Activated CD4-positive, CD25-positive, alpha-beta regulatory T cell treated with anti-CD3 and anti-CD28 coated beads, Interleukin-2, amount 50 U/mL, for 24 hours (primary cell): Measurements from ENCODE around the gene NEU3.
"Not testable (repeated sequence)": the region's sequence is repeated elsewhere in the genome, so short reads cannot be mapped to it uniquely, and the experiment has no call there.

Experiments
- ATAC-seq, 2 donors: fragments of 150-1000 bp; cut with Tn5 transposase; one replicate each; pipeline ENCODE4 v1.10.0; 2021; ENCODE audit warnings: mild to moderate bottlenecking in 1 of 2, moderate library complexity in 1 of 2

Gene NEU3, protein sequence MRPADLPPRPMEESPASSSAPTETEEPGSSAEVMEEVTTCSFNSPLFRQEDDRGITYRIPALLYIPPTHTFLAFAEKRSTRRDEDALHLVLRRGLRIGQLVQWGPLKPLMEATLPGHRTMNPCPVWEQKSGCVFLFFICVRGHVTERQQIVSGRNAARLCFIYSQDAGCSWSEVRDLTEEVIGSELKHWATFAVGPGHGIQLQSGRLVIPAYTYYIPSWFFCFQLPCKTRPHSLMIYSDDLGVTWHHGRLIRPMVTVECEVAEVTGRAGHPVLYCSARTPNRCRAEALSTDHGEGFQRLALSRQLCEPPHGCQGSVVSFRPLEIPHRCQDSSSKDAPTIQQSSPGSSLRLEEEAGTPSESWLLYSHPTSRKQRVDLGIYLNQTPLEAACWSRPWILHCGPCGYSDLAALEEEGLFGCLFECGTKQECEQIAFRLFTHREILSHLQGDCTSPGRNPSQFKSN

DNA sequence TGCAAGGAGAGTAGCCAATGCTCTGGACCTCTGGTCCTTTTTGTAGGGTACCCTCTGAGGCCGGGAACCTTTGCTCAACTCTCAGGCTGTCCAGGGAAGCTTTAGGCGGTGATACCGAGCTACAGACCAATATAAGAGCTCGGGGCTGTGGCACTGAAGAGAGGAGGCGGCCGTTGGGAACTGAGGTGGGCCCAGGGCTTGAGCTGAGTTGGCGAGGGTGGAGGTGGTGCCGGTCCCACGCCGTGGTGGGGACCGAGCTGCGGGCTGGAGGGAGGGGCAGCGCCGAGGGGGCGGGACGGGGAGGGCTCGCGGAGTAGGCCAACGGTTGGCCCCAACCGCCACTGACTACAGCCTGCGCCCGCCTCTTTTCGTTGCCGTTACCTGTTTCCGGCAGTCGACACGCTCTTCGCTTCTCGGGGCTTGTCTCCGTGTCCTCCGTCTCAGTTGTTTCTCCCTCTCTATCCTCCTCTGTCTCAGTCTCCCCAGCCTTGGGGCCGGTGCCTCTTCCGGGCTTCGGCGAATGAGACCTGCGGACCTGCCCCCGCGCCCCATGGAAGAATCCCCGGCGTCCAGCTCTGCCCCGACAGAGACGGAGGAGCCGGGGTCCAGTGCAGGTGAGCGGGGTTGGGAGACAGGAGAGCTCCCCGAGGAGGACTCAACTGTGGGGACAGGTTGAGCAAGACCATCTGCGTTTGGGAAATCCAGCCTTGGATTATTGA is at the start of gene NEU3:
NEU3 (plus strand) TSS at position 393 of the 719 bp plus-strand sequence; CDS start at position 521, 128 bp downstream.
- ATAC-seq: peak; percentile 97

- no peak for ATAC-seq
Measured at GRCh38 chr11:74941492-74941891, 47.2 kb upstream of the NEU3 start.

DNA sequence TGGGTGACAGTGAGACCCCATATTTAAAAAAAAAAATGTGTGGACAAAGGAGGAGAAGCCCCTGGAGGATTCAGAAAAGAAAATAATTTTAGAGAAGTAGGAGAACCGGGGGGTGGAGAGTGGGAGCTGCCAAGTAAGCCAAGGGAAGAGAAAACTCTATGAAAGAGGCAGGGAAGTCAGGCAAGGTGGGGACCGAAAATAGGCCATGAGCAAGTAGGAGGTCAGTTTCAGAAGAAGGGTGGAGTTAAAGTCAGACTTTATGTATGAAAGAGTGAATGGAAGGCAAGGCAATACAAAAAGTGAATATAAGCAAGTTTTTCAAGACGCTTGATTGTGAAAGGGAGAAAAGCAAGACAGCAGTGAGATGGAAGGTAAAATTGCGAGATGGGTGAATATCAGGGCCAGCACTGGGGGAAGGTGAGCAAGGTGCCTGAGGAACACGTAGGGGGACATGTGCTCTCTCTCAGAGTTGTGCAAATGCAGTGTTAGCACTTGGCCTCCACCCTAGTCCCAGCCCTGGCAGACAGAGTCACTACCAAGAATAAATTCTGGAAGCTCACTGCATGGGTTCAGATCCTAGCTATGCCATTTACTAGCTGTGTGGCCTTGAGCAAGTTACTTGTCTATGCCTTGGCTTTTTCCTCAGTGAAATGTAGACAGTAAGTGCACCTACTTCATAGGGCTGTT is 46.5 kb upstream of the NEU3 start:
- no peak for ATAC-seq

DNA sequence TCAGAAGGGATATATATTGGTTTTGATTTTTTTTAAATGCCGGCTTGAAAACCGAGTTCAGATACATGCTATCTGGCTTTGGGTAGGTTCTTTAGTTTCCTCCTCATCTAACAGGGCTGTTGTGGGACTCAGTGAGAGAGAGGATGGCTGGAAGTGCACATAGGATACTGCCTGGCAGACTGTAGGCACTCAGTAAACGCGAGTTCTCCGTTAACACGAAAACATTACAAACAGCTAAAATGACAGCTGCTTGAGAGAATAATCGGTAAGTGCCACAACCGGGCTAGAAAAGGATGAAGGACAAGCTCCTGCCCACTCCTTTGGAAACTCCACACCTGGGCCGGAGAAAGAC is 40.2 kb upstream of the NEU3 start:
- peak; percentile 1 to 3 for ATAC-seq

DNA sequence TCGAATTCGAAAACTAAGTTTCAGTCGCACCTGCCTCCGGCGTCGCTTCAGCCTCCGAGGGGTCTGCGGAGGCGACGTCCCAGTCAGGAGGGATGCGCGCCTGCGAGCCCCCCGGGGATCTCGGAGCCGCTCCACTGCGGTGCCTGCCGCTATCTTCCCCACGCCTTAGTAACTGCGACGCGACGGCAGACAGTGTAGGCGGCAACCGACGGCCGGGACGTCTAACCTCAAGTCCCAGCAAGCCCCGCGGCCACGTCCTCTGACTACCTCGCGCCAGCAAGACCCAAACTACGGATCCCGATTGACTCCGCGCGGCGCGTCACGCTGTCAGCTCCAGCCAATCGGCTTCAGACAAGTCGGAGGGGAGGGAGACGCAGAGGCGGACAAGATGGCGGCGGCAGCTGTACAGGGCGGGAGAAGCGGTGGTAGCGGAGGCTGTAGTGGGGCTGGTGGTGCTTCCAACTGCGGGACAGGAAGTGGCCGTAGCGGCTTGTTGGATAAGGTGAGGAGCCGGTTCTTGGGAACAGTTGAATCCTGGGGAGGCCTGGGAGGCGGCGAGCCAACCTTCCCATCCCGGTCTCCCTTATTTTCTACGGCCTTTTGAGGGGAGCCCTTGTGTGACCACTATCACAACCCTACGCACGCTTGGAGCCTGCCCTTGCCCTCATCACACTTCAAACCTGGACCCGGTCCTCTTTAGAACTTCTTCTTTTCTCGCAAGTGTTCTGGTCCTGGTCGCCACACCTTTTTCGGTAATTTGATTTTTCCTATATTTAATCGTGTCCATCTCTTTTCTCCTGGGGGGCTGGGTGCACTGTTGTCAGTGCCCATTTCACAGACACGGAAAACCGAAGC is 39.6 kb upstream of the NEU3 start, which contains the start of the genes SPCS2 and XRRA1:
SPCS2 (plus strand) TSS at position 369 of the 855 bp plus-strand sequence; CDS start at position 389, 20 bp downstream.
XRRA1 (minus strand) TSS at position 194 of the 855 bp plus-strand sequence. CDS start 8,213 bp downstream, outside the sequence.
- peak; percentile 99 to 100 for ATAC-seq

GRCh38 chr11:74949753-74950137 is 39.0 kb upstream of the NEU3 start:
- no peak for ATAC-seq

GRCh38 chr11:74950374-74950969 is 38.3 kb upstream of the NEU3 start:
- no peak for ATAC-seq

DNA sequence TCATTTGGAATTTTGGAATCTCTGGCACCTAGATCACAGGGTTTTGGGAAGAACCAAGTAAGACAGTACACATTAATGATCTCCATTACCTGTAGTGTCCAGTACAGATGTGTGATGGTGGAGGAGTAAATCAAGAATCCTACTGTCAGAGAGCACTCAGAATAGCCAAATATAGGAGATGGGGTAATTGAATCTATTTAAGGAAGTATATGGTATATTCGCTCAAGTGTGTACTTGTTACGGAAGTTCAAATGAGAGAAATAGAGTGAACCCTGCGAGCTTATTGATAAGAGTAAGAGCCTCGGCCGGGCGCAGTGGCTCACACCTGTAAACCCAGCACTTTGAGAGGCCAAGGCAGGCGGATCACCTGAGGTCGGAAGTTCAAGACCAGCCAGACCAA is 37.5 kb upstream of the NEU3 start:
- no peak for ATAC-seq

- ATAC-seq: no peak
Measured at GRCh38 chr11:74952752-74953151, 36.0 kb upstream of the NEU3 start.

- no peak for ATAC-seq
Measured at GRCh38 chr11:74953451-74953850, 35.3 kb upstream of the NEU3 start.

GRCh38 chr11:74954199-74954598 is 34.5 kb upstream of the NEU3 start:
- no peak for ATAC-seq

DNA sequence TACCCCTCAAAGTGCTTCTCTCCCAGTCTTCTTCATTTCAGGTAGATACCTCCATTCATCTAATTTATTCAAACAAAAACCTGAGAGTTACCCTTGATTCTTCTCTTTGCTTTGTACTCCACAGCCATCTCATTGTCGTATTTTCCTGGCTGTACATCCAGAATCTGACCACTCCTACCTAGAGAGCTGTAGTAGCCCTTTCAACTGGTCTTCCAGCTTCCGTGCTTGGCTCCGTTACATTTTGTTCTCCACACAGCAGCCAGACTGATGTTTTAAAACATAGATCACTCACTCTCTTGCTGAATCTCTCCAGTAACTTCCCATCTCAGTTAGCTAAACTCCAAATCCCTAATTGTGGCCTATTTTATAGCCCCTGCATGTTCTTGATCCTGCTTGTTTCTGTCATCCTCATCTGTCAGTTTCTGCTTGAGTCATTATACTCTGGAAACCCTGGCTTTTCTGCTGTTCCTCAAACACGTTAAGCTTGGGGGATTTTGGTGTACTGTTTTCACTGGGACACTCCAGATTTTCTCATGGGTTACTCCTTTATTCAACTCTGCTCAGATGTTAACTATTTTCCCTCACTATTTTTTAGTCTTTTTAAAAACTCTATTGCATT is 32.2 kb upstream of the NEU3 start:
- no peak for ATAC-seq

DNA sequence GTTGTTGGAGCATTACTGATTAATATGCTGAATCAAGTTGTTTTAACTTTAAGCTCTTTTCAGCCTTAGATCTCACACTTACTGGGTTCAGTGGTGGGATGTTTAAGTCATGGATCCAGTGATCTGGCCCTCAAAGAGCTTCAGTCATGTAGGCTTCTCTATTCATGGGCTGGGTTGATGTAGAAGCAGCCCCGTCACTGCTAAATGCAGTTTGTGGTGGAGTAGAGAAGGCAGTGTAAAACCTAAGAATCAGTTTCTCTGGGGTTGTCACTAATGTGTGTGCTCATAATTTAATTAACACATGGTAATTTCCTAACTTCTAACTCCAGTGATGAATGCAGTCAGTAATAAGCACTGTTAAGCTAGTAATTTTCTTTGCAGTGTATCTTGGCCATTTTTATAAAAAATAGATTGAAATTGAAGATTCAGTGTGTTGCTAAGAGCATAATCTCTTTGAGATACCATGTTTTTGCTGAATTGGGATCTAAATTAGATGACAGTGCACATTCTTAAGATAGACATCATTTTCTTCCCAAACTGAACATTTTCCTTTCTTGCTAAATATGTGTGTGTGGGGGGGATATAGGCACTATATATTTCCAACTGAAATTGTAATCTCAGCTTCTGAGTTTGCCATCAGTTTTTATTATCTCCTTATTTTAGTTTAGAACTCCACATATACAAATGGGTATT is 30.6 kb upstream of the NEU3 start:
- no peak for ATAC-seq

GRCh38 chr11:74960128-74960527 is 28.6 kb upstream of the NEU3 start:
- not testable (repeated sequence) for ATAC-seq

- ATAC-seq: no peak
Measured at GRCh38 chr11:74966651-74967050, 22.1 kb upstream of the NEU3 start.

GRCh38 chr11:74970852-74971395 is 17.8 kb upstream of the NEU3 start:
- ATAC-seq: no peak

DNA sequence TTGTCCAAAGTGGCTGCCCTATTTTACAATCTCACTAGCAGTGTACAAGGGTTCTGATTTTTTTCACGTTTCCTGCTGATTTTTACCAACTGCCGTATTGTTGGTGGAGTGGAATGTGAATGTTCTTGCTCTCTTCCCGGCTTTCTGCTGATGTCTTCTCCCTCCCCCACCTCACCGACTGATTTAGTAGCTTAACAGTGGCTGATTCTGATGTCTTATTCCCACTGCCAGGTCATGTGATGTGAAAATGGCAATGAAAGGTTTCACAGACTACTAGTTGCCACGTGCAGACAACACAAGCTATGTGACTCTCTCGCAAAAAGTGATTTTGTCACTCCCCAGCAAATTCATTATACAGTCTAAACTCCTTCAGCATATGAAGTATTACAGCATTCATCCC is 17.3 kb upstream of the NEU3 start:
- ATAC-seq: no peak

- no peak for ATAC-seq
Measured at GRCh38 chr11:74978041-74978440, 10.7 kb upstream of the NEU3 start.

DNA sequence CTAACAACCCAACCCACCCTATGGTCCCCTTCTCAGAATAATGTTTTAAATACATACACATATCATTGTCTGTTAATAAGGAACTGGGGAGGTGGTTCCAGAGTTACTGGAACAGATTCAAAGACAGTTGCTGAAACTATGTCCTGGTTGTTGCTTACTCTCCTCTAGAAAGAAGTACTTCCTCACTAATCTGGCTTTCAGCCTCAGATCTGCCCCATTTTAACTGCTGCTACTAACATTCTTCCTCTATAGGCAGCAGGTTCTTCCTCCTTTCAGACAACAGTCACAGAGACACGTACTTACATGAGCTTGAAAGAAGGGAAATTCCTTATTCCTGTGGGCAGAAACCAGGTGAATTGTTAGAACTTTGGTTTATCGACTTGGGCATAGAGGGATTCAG is 8.1 kb upstream of the NEU3 start:
- ATAC-seq: no peak

DNA sequence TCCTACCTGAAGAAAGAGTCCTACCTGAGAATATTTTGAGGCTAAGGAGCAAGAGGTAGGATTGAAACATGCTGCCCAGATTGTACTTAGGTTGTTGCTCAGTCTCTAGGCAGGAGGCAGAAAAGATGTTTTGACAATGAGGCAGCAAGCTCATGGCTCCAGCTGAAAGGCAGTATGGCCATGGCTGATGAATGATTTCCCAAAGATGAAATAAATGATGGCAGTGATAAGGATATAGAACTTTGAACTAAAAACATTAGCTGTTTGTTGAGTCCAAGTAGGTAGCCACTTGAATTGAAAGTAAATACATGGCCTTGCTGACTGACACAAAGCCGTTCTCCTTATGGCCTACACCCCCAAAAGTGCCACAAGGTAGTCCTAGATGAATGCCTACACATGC is 6.8 kb upstream of the NEU3 start:
- no peak for ATAC-seq
